GM12892 (cell line): ENCODE data around the gene ATP2A1.

Experiments
- POLR2A ChIP-seq: IDR thresholded peaks from 2 replicates; pipeline ENCODE4 v1.6.1; 2011; ENCODE audit warnings: low read depth, low read length, control low read depth
- POLR2AphosphoS5 ChIP-seq: IDR thresholded peaks from 2 replicates; pipeline ENCODE4 v1.6.1; 2011; ENCODE audit warnings: low read depth, low read length, control low read depth
- TAF1 ChIP-seq: IDR thresholded peaks from 2 replicates; pipeline ENCODE4 v1.6.1; 2011; ENCODE audit warnings: low read depth, mild to moderate bottlenecking, control low read depth, low read length, borderline replicate concordance

DNA sequence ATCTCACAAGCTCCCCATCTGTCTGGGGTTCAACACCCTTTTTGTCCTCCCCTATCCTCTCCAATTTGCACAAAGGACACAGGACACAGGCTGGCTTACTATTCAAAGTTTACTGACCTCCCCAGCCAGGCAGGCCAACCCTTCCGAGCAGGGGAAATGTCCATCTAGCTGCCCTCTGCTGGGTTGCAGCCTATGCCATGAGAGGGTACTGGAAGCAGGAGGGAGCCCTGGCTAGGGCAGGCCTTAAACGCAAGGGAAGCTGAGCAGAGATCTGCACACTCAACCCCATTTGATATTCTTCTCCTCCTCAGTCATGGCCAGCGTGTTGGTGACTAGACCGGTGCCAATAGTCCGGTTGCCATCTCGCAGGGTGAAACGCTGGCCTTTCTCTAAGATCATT, 35.6 kb upstream of the ATP2A1 start:
- TF ChIP-seq POLR2AphosphoS5 = no peak
- TF ChIP-seq POLR2A = no peak; the same call in 1 of the 2 replicates
- TF ChIP-seq TAF1 = no peak
